HG03097 (cell line): Measurements from ENCODE around the gene CNOT6.
"Not testable (repeated sequence)": the region's sequence is repeated elsewhere in the genome, so short reads cannot be mapped to it uniquely, and the experiment has no call there.

Experiments
- ATAC-seq: cut with Tn5 transposase; IDR thresholded peaks from one replicate; pipeline ENCODE4 v1.9.1; 2021; ENCODE audit not compliant: unreplicated experiment, low FRiP score

CNOT6 gene

DNA sequence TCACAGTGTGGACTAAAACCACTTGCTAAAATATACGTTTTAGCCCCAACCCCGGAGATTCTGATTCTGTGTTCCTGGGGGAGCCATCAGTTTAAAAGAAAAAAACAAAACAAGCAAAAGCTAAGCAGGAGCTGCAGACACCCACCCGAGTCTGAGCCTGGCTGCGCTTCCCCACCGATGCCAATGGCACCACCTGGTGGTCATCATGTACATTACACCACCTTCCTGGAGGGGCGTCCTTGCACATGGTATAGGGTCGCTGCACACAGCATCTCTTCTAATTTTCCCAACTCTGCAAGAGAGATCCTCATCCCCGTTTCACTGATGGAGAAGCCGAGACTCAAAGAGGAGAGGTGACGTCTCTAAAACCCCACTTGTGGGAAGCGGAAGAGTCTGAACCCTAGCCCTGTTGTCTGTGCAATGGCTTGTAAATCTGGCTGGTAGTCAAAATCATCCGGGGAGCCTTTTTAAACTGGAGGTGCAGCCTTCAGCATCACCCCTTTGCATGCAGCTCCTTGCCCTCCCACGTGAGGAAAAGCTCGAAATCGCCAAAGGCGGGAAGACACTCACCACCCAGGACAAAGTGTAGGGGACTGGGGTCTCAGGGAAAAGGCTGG lies 23.1 kb upstream of the CNOT6 start:
- ATAC-seq: no peak

DNA sequence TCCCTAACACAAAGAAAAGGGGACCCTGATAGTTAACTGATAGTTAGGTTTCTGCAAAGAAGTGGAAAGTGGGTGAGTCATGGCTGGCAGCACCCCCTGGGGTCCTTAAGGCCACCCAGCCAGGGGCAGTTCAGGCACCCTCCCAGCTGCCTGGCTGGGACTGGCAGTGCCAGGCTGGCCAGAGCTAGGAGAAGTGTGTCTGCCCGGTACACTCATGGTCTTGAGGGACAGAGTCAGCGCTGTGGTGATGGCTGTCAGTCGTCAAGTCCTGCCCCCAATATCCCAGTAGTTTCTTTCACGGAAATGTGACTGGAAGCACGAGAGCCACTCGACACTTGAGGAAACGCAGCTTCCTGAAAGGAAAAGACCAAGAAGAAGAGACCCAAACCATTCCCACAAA lies 22.3 kb upstream of the CNOT6 start:
- ATAC-seq: no peak

DNA sequence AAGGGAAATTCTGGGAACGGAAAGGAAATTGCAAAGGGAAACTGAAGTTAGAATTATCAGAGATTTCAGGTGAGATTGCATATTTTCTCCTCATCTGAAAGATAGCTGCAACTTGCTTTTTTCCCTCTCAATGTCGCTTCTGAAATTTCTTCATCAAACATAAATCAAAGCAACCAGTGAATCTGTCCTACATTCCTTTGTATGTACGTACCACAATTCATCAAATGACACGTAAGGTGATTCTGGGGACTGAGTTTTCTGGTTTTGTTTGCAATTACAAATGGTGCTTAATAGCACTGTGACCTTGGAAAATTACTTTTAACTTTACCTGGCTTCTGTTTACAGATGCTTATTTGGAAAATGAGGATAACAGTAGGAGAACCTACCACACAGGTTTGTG lies 21.9 kb upstream of the CNOT6 start:
- no peak for ATAC-seq

DNA sequence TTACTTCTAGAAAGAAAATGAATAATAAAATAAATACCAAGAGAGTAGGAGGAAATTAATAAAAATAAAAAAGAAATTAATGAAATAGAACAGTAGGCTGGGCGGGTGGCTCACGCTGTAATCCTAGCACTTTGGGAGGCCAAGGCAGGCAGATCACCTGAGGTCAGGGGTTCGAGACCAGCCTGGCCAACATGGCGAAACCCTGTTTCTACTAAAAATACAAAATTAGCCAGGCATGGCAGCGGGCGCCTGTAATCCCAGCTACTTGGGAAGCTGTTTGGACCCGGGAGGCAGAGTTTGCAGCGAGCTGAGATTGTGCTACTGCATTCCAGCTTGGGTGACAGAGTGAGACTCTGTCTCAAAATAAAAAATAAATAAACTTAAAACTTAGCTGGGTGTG lies 20.8 kb upstream of the CNOT6 start:
- ATAC-seq: not testable (repeated sequence)

DNA sequence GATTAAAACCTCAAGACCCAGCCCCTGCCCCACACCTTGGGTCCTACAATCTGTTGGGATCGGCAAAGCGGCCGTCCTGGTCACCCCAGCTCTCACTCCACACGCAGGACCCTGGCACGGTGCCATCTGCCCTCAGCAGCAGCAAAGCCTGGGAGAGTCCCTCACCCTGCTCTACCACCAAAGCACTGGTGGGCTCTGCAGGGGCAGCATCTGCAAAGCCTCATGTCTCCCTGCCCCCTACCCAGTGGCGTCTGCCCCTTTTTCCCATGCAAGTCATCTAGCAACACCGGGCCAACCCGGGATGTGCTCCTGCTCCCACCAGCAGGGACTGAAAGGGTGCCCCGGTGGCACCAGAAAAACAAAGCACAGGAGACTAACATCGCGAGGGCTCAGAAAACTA lies 19.6 kb upstream of the CNOT6 start:
- no peak for ATAC-seq

DNA sequence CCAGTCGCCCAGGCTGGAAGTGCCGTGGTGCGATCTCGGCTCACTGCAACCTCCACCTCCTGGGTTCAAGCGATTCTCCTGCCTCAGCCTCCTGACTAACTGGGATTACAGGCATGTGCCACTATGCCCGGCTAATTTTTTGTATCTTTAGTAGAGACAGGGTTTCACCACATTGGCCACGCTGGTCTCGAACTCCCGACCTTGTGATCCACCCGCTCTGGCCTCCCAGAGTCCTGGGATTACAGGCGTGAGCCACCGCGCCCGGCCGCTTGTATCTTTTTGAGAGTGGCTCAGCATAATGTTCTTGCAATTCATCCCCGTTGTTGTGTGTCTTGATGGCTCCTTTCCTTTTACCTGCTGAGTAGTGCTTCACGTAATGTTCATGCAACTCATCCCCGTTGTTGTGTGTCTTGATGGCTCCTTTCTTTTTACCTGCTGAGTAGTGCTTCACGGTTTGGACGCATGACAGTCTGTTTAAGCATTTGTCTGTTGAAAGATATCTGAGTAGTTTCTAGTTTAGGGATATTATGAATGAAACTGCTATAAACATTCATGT lies 18.1 kb upstream of the CNOT6 start:
- ATAC-seq: not testable (repeated sequence)

DNA sequence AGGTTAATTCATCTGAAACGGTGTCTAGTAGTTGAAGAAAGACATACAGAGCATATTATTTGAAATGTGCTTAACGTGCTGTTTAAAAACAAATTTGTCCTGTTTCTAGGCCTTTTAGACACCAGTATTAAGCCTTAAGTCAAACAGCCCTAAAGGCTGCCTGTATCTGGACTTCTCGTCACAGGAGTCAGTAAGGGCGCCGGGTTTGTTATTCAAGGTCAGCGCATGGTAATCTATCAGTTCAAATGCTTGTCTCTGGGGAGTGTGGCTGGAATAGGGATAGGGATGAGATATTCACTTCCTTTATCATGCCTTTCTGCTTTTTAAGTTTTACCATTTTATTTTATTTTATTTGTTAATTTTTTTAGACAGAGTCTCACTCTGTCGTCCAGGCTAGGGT lies 9.4 kb upstream of the CNOT6 start:
- no peak for ATAC-seq

DNA sequence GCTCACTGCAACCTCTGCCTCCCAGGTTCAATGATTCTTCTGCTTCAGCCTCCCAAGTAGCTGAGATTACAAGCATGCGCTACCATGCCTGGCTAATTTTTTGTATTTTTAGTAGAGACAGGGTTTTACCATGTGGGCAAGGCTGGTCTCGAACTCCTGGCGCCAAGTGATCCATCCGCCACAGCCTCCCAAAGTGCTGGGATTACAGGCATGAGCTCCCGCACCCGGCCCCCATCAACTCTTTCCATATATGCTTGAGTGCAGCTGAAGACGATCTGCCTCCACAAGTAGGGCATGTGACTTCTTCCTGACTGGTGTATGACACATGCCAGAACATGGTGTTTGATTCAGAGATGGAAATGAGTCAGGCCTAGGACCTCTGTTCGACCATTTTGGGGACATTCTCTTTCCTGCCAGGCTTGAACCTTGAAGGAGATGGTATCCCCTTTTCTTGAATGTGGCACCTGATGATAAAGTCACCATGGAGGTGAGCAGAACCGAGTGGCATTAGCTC lies 7.5 kb upstream of the CNOT6 start:
- ATAC-seq: no peak

DNA sequence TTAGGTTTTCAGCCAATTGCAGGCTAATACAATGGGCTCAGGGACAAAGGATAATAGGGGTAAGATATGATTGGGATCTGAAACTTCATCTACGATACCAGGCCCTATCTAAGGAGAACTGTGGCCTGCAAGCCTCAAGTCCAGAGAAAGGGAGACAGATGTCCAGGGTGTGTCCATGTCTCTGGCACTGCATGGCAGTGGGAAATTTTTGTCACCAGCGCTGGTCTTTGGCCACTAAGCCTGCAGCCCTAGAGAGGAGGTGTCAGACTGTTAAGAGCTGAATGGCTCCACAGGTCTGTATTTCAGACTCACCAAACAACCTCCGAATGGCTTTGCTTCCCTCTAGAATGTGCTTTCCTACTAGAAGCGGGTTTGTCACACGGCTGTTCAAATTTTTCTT lies 6.6 kb upstream of the CNOT6 start:
- ATAC-seq: no peak

DNA sequence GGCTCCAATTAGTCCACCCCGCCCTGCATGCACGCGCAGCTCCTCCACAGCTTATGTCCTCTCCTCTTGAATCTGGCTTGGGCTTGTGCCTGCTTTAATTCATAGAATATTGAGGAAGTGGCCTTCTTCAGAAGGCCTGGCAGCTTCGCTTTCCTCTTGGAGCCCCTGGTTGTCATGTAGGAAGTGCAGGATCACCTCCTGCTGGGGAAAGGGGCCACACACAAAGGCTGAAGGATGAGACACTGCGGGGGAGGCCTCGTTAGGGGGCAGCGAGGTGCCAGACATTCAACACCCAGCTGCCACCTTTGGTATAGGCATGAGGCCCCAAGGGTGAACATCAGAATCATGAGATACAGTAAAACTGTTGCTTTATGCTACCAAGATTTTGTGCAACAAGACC lies 2.7 kb upstream of the CNOT6 start:
- no peak for ATAC-seq

DNA sequence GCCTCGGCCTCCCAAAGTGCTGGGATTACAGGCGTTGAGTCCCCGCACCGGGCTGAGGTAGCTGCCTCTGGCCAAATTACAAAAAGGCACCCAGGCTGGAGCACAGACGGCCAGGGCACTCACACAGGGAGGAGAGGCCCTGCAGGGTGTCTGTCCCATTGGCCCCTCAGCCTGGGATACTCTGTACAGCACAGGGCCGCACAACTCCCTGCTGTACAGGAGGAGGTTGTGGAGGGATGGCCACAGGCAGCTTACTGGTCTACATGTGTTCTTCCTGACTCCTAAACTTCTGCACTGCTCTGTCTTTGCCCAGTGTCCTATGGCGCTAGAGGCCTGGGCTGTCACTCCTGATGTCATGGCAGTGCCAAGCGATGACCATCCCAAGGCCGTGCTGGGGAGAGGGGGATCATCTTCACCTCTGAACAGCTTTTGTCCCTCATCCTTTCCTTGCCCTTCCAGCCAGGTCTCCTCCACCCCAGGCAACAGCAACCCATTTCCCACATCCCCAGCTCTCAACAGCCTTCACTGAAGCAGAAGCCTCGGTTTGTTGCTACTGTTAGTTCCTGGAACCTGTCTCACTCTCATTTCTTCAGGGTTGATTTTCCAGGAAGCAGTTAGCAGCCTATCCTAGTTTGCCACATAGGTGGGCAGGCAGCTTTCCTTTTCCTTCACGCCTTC lies 1.8 kb upstream of the CNOT6 start:
- no peak for ATAC-seq

DNA sequence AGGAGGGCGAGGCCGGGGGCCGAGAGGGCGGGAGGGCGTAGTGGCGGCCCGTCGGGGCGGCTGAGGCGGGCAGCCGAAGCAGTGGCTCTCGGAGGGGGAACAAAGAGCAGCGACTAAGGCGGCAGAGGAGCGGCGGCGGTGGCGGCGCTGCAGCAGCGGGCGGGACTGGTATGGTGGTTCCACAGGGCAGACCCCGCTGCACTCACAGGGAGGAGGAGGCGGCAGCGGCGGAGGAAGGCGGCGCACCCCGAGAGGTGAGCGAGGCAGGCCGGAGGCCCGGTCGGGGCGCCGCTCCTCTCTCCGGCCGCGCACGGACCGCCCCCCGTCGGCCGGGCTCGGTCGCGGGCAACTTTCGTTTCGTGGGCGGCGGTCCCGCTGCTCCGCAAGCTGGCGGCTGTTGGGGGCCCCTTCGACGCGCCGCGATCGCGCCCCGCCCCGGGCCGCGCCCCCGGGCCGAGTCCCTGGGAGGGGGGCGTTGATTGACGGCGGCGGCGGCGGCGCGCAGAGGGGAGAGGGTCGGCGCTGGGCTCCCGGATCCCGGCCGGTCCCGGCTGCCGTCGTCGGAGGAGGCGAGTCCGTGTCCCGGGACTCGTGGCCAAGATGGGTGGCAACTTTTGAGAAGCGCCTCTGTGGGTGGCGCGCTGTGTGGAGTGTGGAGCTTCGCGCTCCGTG lies 467 bp downstream of the CNOT6 start:
- ATAC-seq: peak; percentile 42

DNA sequence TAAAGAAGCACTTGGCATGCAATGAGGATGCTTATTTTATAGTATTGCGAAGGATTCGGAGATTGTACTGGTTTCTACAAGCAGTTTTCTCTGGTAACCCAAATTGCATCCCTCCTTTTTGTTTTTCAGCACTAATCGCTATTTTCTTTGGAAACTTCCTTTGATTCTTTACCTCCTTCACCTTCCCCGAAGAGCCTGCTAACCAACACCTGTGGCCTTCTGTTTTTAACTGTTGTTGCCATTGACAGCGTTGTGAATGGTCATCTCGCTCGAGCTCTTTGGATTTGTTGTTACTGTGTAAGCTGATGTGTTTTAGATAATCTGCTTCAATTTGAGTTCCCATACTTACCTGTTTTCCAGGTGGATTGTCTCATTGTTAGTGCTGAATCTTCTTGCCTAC lies 1.1 kb downstream of the CNOT6 start:
- no peak for ATAC-seq

DNA sequence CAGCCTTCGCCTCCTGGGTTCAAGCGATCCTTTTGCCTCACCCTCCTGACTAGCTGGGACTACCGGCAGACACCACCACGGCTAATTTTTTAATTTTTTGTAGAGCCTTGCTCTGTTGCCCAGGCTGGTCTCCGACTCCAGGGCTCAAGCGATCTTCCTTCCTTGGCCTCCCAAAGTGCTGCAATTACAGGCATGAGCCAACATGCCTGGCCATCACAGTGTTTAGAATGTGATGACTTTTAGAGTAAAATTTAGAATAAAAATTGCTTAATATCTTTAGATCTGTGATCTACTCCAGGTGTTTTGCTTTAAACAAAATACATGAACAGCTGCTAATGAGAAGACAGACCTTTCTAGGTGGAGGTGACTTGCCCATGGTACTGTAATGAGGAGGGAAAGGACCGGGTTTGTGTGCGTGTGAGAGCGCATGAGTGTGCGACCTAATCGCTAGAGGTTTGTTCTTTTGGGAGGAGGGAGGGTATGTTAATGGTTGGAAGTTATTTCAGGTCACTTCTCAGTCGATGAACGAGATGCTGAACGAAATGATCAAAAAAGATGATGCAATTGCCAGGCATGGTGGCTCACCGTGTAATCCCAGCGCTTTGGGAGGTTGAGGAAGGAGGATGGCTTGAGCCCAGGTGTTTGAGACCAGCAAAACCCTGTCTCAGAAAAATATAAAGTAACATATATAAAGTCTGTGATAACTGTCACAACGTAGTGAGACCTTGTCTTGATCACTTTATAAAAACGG lies 2.0 kb downstream of the CNOT6 start:
- no peak for ATAC-seq

DNA sequence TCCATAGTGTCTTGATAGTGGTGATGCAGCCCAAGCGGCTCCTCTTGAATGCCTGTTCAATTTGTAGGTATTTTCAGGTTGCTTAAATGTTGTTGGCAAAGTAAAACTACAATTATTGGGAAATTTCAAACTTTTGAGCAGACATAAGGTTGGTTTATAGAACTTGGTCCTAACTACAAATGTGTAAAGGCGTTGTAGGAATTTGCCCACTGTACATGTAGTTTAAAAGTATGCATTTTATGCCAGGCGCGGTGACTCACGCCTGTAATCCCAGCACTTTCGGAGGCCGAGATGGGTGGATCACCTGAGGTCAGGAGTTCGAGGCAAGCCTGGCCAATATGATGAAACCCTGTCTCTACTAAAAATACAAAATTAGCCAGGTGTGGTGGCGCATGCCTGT lies 2.6 kb downstream of the CNOT6 start:
- not testable (repeated sequence) for ATAC-seq

DNA sequence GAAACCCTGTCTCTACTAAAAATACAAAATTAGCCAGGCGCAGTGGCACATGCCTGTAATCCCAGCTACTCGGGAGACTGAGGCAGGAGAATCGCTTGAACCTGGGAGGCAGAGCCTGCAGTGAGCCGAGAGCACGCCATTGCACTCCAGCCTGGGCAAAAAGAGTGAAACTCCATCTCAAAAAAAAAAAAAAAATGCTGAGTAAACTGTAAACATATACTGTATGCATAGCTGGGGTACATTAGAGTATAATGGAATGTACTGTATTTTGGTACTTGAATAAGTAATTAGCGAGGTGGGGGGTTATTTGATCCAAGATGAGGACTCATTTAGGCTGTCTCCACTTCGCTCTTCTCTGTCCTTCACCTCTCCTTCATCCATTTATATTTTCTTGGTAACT lies 3.7 kb downstream of the CNOT6 start:
- not testable (repeated sequence) for ATAC-seq

DNA sequence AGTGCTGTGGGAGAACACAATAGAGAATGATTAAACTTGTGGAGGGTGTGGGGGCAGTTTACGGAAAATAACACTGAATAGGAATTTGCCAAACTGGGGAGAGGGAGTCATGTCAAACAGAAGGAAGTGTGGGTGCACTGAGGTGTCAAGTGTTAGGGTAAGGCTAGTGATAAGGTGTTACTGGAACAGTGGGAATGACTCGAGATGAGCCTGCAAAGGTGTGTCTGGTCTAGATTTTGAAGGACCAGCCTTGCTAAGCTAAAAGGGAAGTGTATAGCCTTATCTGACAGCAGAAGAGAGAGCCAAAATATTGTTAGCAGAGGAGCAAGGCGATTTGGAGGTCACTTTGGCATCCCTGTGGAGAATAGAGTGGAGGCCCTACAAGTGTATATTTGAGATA lies 4.2 kb downstream of the CNOT6 start:
- ATAC-seq: no peak

DNA sequence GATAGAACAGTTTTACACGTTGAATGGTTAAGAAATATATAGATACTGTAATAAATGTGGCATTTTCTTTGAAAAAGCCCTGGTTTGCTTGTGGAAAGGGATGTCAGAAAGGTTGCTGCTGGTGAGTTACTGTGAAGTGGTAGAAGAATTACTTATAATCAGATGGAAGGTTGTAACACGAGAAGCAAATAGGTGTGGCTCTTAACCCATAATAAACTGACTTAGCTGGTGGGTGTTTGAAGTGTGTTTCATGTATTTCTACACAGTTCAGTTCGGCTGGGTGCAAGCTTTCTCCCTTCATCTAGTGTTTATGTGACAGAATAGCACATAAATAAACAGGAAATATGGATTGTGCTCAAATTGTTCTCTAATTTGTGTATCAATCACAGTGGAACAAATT lies 5.5 kb downstream of the CNOT6 start:
- ATAC-seq: no peak

DNA sequence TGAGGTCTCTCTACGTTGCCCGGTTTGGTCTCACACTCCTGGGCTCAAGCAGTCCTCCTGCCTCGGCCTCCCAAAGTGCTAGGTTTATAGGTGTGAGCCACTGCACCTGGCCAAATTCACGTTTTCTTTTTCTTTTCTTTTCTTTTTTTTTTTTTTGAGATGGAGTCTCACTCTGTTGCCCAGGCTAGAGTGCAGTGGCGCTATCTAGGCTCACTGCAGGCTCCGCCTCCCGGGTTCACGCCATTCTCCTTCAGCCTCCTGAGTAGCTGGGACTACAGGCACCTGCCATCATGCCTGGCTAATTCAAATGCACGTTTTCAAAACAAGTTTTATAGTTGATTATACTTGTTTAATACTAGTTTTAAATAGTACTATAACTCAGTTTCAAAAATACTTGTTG lies 6.1 kb downstream of the CNOT6 start:
- not testable (repeated sequence) for ATAC-seq

DNA sequence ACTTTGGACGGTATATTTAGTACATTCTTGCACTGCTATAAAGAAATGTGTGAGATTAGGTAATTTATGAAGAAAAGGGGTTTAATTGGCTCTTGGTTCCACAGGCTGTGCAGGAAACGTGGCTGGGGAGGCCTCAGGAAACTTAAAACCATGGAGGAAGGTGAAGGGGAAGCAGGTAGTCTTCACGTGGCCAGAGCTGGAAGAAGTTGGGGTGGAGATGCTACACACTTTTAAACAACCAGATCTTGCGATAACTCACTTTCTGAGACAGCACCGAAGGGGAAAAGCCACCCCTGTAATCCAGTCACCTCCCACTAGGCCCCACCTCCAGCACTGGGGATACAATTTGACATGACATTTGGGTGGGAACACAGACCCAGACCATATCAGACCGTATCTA lies 13.5 kb downstream of the CNOT6 start:
- no peak for ATAC-seq

DNA sequence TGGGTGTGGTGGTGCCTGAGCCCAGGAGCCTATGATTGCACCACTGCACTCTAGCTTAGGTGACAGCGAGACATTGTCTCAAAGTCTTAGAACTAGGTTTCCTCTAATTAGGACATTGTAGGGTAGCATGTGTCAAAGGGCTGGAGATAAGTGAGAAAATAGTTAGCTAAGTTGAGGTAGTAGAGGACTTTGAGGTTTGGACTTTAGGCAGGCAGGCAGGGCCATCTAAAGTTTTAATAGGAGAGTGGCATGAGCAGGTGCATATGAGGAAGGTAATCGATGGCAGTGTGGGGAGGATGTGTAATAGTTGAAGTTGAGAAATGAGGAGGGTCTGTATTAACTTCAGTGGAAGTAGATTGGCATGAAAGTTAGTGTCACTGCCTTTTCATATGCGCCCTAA lies 21.1 kb downstream of the CNOT6 start:
- no peak for ATAC-seq
